Stimulated activated CD8-positive, alpha-beta memory T cell treated with anti-CD3 and anti-CD28 coated beads, Interleukin-4, amount 100 ng/mL, for 4 hours (primary cell): Measurements from ENCODE around the gene RHAG.
"Not testable (repeated sequence)": the region's sequence is repeated elsewhere in the genome, so short reads cannot be mapped to it uniquely, and the experiment has no call there.

Experiments
- DNase-seq, 2 donors: peaks; one replicate each; pipeline ENCODE4 v3.0.0-alpha.2; 2020; ENCODE audit warnings: low read depth in 2 of 2, low spot score in 1 of 2

The RHAG gene

DNA sequence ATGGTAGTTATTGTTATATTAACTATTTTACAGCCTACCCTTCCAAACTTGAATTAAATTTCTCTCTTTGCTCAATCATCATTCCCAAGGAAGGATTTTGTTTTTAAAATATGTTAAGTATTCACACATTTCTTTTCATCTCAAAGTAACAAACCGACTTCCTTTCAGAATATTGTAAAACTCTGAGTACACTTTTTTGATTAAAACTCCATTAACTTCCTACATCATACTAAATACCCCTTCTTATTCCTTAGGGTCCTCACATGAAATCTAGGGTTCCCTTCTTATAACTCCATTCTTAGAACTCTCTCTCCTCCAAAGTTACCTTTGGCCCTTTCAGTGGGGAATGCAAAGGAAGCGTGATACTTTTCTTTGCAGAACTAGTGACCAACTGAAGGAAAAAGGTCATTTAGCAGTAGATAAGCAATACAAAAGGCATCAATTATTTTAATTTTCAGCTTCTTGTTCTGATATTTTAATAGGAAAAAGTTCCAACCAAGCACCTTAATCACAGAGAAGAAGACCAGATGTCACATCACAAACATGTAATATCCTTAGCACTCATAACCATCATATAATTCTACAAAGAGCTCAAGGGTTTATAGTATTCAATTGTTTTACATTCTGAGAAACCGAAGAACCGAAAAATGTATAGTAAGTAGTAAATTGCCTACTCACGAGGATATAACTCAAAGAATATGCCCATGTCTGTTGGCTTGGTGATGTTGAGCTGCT, 494 bp downstream of the RHAG start:
- no peak for DNase-seq

- no peak for DNase-seq
Observed at GRCh38 chr6:49635480-49635879, 1.2 kb downstream of the RHAG start.

- no peak for DNase-seq
Observed at GRCh38 chr6:49634836-49635218, 1.8 kb downstream of the RHAG start.

GRCh38 chr6:49634092-49634835, 2.4 kb downstream of the RHAG start:
- no peak for DNase-seq

DNA sequence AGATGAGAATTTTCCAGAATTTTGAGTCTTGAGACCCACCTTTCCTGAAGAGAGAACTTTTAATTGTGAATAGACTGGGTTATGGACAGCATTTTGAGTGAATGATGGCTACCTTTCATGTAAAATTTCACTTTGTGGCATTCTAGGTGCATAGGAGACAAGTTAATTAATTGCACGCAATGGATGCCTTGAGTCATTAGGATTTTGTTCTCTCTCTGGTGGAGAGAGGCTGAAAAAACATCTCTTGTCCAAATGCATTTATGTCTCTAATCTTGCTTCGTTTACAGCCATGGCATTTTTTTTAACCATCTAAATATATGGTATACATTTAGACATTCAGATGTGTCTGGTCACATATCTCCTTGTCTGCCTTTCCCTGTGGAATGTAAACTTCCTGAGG, 3.1 kb downstream of the RHAG start:
- no peak for DNase-seq

DNA sequence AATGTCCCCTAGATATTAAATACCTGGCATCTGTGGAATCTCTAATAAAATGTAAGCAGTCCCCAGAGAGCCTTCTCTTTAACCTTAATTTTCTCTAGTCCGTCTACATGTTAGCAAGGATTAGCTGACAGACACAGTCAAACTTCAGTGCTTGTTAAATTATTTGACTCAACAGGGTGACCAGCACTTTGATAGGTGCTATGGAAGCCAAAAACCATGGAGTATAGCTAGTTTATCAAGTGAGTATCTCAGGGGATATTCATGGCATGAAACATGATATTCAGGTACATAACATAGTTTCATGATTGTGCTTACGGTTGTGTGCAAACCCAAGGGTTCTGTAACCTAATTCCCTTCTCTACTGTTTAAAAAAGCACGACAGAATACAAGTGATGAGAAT, 3.9 kb downstream of the RHAG start:
- no peak for DNase-seq

GRCh38 chr6:49629485-49630088, 7.1 kb downstream of the RHAG start:
- not testable (repeated sequence) for DNase-seq

DNA sequence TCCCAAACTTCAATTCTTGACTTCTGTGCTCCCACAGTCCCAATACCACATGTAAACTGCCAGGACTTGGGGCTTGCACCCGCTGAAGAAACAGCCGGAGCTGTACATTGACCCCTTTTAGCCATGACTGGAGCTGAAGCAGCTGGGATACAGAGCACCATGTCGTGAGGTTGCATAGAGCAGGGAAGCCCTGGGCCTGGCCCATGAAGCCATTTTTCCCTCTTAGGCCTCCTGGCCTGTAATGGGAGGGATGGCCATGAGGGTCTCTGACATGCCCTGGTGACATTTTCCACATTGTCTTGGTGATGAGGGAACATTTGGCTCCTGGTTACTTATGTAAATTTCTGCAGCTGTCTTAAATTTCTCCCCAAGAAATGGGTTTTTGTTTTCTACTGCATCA, 9.8 kb downstream of the RHAG start:
- no peak for DNase-seq

GRCh38 chr6:49618257-49618656, 18.4 kb downstream of the RHAG start:
- no peak for DNase-seq

DNA sequence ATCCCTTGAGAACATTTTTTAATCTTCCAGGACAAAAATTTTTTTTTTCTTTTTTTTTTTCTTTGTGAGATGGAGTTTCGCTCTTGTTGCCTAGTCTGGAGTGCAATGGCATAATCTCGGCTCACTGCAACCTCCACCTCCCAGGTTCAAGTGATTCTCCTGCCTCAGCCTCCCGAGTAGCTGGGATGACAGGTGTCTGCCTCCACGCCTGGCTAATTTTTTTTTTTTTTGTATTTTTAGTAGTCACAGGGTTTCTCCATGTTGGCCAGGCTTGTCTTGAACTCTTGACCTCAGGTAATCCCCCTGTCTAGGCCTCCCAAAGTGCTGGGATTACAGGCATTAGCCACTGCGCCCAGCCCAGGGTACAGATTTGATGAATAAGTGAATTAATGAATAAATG, 22.5 kb downstream of the RHAG start:
- DNase-seq = not testable (repeated sequence)

DNA sequence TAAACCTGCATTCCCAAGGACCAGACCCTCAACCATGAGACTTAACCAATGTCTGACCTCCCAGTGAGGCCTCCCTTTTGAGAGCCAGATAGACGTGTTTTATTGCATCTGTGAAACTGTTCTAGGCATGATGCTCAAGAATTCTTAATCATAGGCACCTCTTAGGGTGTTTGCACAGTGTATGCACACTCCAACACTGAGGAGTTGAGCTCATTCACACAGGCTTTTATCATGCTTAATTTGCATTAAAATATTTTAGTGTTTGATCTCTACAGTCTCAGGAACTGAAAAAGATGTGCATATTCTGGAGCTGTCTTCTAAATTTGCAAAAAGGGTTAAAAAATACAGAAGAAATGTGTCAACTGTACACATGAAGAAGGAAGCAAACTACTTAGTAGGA, 27.4 kb downstream of the RHAG start:
- no peak for DNase-seq

- not testable (repeated sequence) for DNase-seq
Observed at GRCh38 chr6:49608275-49608674, 28.4 kb downstream of the RHAG start.

GRCh38 chr6:49607391-49607982, 29.2 kb downstream of the RHAG start:
- DNase-seq = no peak

GRCh38 chr6:49606721-49607390, 29.8 kb downstream of the RHAG start:
- no peak for DNase-seq

GRCh38 chr6:49604080-49604479, 32.6 kb downstream of the RHAG start:
- DNase-seq = not testable (repeated sequence)

- DNase-seq = not testable (repeated sequence)
Observed at GRCh38 chr6:49587262-49587661, 49.4 kb downstream of the RHAG start.

- no peak for DNase-seq
Observed at GRCh38 chr6:49582529-49582928, 54.1 kb downstream of the RHAG start.

- no peak for DNase-seq
Observed at GRCh38 chr6:49579649-49580048, 57.0 kb downstream of the RHAG start.

DNA sequence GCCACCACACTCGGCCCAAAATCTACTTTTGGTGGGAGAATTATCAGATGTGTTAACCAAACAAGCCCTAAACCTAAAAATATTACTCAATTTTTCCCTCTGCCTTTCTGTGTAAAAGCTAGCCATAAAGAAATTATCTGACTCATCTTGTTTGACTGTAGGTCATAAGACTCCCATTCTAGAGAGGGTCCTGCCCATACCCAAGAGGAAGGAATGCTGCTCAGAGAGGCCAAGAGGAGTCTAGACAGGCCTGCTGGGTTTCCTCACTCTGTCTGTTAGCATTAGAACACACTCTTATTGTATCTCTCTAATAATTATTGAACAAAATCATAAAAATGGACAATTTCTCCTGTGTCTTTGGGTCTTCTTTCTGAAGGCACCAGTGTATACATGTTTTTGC, 60.0 kb downstream of the RHAG start:
- no peak for DNase-seq

GRCh38 chr6:49570474-49571079, 66.1 kb downstream of the RHAG start:
- DNase-seq = no peak

DNA sequence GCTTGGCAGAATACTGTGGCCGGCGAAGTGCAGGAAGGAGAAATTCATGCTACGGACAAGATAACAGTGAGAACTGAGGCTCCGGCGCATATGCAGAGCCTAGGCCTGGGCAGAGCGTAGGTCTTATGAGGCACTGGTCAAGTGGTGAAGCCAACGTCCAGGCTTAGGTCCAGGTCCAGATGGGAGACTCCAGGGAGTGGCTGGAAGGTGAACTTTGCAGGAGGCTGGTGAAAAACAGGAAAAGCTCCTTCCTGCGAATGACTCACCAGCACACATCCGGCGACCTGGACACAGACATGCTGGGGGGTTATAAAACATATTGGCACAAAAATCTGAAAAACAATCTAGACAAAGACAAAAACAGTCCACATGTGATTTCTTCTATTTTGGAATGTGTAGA, 70.8 kb downstream of the RHAG start:
- no peak for DNase-seq
